NCI-H2081 (cell line): ENCODE measurements around the gene OR11A1.
"Not testable (repeated sequence)": the region's sequence is repeated elsewhere in the genome, so short reads cannot be mapped to it uniquely, and the experiment has no call there.

ENCODE experiments used
- DNase-seq, 2 experiments: peaks; one replicate each; lab custom pipeline; 2025; lab: John Stamatoyannopoulos, UW

Gene OR11A1

GRCh38 chr6:29478740-29479139 lies 21.9 kb upstream of the OR11A1 start:
- no peak for DNase-seq

- DNase-seq: no peak
These were observed 21.1 kb upstream of the OR11A1 start for GRCh38 chr6:29477923-29478450.

GRCh38 chr6:29474996-29475395 lies 18.1 kb upstream of the OR11A1 start:
- no peak for DNase-seq

- DNase-seq: no peak
These were observed 9.4 kb upstream of the OR11A1 start for GRCh38 chr6:29466241-29466640.

- no peak for DNase-seq
These were observed 8.9 kb upstream of the OR11A1 start for GRCh38 chr6:29465801-29466200.

GRCh38 chr6:29465279-29465678 lies 8.4 kb upstream of the OR11A1 start:
- DNase-seq: no peak

- no peak for DNase-seq
These were observed 5.2 kb upstream of the OR11A1 start for GRCh38 chr6:29462022-29462421.

GRCh38 chr6:29461021-29461814 lies 4.3 kb upstream of the OR11A1 start:
- DNase-seq: no peak

GRCh38 chr6:29451471-29452193 lies 5.2 kb downstream of the OR11A1 start:
- DNase-seq: no peak

GRCh38 chr6:29447670-29448069 lies 9.2 kb downstream of the OR11A1 start:
- DNase-seq: no peak

GRCh38 chr6:29444031-29444430 lies 12.8 kb downstream of the OR11A1 start:
- not testable (repeated sequence) for DNase-seq

- no peak for DNase-seq
These were observed 14.2 kb downstream of the OR11A1 start for GRCh38 chr6:29442719-29443118.

- DNase-seq: no peak
These were observed 17.9 kb downstream of the OR11A1 start, which contains the start of gene OR10C1 for GRCh38 chr6:29439006-29439405. Gene OR10C1, plus strand, starts transcription at chr6:29439306. Its CDS starts 710 bp downstream, at chr6:29440016.

- not testable (repeated sequence) for DNase-seq
These were observed 20.1 kb downstream of the OR11A1 start for GRCh38 chr6:29436730-29437129.

GRCh38 chr6:29426654-29427053 lies 30.2 kb downstream of the OR11A1 start:
- no peak for DNase-seq

- no peak for DNase-seq
These were observed 31.8 kb downstream of the OR11A1 start for GRCh38 chr6:29425075-29425474.

- no peak for DNase-seq
These were observed 32.3 kb downstream of the OR11A1 start for GRCh38 chr6:29424575-29424974.

- no peak for DNase-seq
These were observed 32.7 kb downstream of the OR11A1 start for GRCh38 chr6:29424168-29424567.

- DNase-seq: no peak
These were observed 37.4 kb downstream of the OR11A1 start for GRCh38 chr6:29419516-29419915.

GRCh38 chr6:29414588-29414987 lies 42.3 kb downstream of the OR11A1 start, which contains the start of gene OR12D1:
Gene OR12D1, plus strand, starts transcription at chr6:29414928.
- no peak for DNase-seq

- no peak for DNase-seq
These were observed 53.1 kb downstream of the OR11A1 start for GRCh38 chr6:29403801-29404200.

GRCh38 chr6:29399525-29399924 lies 57.3 kb downstream of the OR11A1 start:
- no peak for DNase-seq

- no peak for DNase-seq
These were observed 61.5 kb downstream of the OR11A1 start, which contains the start of gene OR12D2 for GRCh38 chr6:29395331-29395730. Gene OR12D2, plus strand, starts transcription at chr6:29395631. Its CDS starts 1,069 bp downstream, at chr6:29396700.
